Measurements from ENCODE around the gene POLR3E.
"Not testable (repeated sequence)": the region's sequence is repeated elsewhere in the genome, so short reads cannot be mapped to it uniquely, and the experiment has no call there.

The POLR3E gene

DNA sequence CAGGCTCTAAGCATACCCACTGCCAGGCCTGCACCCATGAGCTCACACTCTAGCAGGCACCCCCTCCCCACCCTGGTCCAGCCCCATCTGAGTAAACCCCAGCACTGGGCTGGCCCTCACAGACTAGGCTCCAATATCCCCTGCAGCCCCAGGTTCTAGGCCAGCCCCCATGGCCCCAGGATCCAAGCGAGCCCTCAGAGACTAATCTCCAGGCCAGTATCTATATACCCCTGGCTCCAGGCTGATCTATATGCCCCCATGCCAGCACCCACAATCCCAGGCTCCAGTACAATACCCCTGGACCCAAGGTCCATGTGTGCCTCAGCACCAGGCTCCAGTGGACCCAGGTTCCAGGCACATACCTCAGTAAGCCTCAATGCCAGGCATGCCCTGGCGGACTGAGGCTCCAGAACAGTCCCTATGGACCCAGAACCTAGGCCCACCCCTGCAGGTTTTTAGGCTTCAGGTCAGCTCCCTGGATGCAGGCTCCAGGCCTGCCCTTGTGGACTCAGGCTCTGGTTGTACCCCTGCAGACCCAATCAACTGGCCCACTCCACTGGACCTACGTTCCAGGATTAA lies 38.5 kb downstream of the POLR3E start:
- DNase-seq: no peak

DNA sequence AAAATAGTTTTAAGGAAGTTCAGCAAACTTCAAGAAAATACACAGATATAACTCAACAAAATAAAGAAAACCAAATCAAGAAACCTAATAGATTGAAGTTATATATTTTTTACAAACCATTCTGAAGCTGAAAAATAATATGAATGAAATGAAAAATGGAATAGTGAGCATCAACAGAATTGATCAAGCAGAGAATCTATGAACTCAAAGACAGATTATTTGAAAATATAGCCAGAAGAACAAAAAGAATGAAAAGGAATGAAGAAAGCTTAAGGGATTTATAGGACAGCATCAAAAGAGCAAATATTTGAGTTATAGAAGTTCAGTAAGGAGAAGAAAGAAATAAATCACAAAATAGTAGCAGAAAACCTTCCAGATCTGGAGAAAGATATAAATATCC lies 39.4 kb downstream of the POLR3E start:
- no peak for DNase-seq

DNA sequence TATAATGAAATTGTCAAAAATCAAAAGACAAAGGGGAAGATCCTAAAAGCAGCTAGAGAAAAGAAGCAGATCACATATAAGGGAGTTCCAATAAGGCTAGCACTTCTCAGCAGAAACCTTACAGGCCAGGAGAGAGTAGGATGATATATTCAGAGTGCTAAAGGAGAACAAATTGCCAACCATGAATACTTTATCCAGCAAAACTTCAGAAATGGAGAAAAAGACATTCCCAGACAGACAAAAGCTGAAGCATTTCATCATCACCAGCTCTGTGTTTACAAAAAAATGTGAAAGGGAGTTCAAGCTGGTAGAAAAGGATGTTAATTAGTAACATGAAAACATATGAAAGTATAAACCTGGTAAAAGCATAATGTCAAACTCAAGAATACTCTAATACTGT lies 39.8 kb downstream of the POLR3E start:
- DNase-seq: no peak

GRCh38 chr16:22337849-22338635 lies 40.8 kb downstream of the POLR3E start:
- no peak for DNase-seq

GRCh38 chr16:22340945-22341344 lies 43.7 kb downstream of the POLR3E start:
- DNase-seq: no peak

GRCh38 chr16:22342082-22342481 lies 44.9 kb downstream of the POLR3E start:
- DNase-seq: no peak

DNA sequence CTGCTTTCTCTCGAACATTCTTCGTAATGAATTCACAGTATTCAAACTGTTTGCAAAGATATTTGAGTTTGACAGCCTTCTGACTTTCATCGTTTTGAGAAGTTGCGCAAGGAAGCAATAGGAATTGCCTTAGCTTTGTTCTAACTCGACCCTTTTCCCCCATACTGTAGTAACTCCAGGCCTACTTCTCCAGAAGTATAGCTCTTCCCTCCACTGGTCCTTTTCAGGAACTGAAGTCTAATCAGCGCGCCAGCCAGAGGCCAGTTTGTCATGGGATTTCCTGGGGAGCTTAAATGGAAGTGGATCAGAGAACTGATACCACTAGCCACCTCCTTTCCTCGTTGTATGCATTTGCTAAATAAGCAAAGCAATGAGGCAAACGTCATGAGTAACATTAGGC lies 49.3 kb downstream of the POLR3E start:
- no peak for DNase-seq

- no peak for DNase-seq
Observed at GRCh38 chr16:22347100-22347820, 50.1 kb downstream of the POLR3E start.

DNA sequence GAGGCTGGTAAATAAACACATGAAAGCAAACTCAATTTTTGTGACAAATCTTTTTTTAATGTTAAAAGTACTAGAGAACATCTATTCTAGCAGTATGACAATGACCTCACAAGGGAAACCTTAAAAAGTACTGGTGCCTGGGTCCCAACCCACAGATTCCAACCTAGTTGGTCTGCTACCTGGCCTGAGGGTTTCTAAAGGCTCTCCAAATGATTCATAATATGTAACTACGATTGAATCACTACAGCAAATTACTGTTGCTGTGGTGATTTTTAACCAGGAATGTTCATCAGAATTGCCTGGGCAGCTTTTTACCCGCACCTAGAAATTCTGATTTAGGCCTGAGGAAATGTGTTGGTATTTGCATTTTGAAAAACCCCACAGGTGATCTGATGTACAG lies 51.1 kb downstream of the POLR3E start:
- DNase-seq: no peak

GRCh38 chr16:22351017-22351416 lies 53.8 kb downstream of the POLR3E start:
- not testable (repeated sequence) for DNase-seq

- DNase-seq: no peak
Observed at GRCh38 chr16:22352140-22352539, 54.9 kb downstream of the POLR3E start.

DNA sequence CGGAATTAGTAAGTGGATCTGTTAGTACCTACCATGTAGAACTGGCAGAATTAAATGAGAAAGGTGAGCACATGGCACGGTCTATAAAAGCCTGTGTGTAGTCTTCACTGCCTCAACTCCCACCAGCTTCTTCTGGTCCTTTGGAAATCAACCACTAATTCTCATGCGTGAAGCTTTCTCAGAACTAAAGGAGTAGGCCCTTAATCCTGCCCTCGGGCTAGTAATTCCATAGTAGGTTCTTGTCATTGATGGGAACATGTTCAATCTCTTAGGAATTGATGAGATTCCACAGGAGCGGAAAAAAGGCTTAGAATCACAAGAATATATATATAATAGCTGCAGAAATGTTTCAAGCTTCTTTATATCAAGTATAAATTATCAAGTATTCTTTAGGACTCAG lies 55.5 kb downstream of the POLR3E start:
- no peak for DNase-seq

GRCh38 chr16:22353191-22353919 lies 56.1 kb downstream of the POLR3E start:
- no peak for DNase-seq

DNA sequence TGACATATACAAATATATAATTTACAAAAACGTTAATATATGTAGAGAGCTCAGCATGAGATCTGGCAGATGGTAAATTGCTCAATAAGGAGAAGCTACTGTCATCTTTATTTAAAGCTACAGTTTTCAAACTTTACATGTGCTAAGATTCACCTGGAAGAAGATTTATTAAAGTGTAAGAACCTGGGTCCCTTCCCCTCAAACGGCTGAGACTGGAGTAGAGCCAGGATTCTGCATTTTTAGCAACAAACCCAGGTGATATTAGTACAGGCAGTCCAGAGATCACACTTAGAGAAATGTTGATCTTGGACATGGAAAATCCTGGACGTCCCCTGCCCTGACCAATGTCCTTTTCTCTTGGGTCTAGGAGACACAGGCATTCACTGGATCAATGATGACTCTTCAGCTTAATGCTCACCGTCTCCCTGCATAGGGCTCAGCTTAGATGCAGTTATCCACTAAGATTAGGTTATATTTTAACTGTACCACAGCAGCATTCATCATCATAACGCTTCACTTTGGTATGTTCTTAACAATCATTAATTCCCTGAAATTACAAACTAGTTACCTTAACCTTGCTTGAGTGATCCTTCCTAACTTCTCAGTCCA lies 56.8 kb downstream of the POLR3E start:
- DNase-seq: no peak

DNA sequence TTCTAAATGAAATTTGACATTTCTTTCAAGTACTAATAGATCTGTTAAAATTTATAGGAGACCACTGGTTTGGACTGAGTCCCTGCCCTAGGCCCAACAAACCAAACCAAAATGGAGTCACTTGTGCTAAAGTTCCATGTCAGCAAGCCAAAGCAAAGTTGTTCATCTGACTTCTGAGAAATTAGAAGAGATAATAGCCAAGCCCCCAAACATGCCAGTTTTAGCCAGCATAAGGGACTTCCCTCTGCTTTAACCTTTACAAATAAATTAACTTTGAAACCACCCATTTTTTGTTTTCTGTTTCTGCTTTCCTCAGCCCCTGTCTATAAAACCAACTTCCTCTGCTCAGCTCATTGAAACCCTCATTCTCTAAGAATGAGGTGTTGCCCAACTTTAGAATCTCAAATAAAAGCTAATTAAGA lies 58.3 kb downstream of the POLR3E start:
- no peak for DNase-seq

DNA sequence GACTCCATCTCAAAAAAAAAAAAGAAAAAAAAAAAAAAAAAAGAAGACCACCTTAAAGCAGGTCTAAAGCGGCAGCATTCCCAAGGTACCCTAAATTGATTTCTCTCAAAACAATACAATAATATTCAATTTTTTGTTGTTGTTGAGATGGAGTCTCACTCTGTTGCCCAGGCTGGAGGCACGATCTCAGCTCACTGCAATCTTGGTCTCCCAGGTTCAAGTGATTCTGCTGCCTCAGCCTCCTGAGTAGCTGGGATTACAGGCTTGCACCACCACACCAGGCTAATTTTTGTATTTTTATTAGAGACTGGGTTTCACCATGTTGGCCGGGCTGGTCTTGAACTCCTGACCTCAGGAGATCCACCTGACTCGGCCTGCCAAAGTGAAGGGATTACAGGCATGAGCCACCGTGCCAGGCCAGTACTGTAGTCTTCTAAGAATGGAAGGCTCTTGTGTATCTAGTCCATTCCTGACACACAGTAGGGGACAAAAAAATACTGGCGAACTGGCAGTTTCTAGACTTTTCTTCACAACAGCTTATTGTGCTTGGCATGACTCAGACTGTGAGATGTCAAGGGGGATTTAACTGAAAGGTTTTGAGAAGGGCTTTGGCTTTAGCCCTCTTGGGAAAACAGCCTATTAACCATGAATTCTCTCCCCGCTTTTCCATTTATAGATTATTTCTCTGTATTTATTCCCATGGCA lies 59.9 kb downstream of the POLR3E start:
- no peak for DNase-seq

DNA sequence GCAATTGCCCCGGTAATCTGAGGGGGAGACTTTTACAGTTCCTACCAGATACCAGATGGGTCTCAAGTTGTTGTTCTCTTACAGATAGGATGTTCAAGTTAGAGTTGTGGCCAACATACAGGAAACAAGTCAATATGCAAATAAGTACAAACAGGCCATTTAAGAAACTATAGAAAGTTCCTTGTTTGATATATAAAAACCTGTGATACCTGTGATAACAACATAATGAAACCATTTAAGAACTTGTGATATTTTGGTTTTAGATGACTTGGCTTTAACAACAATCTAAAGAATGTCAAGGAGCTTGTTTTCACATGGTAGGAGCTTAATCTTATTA lies 60.4 kb downstream of the POLR3E start:
- DNase-seq: no peak

- no peak for DNase-seq
Observed at GRCh38 chr16:22358000-22358399, 60.8 kb downstream of the POLR3E start.

- DNase-seq: no peak
Observed at GRCh38 chr16:22359679-22360078, 62.5 kb downstream of the POLR3E start.

- no peak for DNase-seq
Observed at GRCh38 chr16:22360963-22361659, 63.9 kb downstream of the POLR3E start.

DNA sequence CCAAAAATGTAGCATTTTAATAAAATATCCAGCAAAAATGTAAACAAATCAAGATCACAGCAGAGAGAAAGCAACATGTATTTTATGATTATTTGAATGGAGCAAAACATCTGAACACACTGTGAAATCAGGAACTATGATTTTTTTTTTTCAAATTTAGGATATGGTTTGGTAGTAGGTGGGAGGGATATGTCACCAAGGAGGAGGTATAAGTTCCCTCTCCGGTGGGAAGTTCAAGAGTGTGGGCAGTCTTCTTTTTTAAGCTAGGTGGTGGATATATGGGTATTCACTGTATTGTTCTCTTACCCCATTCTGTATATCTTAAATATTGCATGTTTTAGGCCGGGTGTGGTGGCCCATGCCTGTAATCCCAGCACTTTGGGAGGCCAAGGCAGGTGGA lies 67.0 kb downstream of the POLR3E start:
- no peak for DNase-seq

GRCh38 chr16:22366371-22366770 lies 69.2 kb downstream of the POLR3E start:
- no peak for DNase-seq
